ENCODE results near the gene WDR73. TPM values are rescaled to one million over a fixed set of nuclear protein-coding genes. Genes with fewer than 3 reads are reported as not detected.

Gene WDR73
- 12.9 and 14.3 TPM in 2 replicates for total RNA-seq

DNA sequence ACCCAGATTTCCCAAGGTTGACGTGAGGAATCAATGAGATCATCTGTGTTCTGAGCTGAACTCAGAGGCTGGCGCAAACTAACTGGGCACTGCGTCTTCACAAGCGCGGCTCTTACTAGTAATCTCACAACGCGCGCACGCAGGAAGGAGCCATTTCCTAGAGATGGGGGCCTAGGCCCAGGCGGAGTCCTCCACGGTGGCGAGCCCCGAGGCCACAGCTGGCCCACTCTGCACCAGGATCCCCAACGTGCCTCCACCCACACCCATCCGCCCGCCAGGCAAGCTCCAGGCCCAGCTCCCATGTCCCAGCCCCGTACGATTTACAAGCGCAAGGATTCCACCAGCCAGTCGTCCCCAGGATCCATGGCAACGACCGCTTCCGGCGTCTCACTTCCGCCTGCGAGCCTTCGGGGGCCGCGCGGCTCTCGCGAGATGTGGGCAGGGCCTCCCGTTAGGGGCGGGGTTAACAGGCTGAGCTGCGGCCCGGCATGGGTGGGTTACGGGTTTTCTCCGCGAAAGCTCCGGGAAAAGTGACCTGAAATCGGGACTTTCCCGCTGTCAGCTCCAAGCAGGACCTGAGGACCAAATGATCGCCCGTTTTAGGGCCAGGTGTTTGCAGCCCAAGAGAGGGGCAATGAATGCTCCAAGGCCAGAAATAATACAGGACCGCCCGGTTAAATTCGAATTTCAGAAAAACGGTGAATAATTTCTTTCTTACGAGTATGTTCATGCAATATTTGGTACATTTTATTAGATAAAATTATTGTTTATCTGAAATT lies at the start of gene WDR73:
WDR73 (minus strand) TSS at position 374 of the 779 bp plus-strand sequence; CDS start at position 365, 9 bp downstream.

DNA sequence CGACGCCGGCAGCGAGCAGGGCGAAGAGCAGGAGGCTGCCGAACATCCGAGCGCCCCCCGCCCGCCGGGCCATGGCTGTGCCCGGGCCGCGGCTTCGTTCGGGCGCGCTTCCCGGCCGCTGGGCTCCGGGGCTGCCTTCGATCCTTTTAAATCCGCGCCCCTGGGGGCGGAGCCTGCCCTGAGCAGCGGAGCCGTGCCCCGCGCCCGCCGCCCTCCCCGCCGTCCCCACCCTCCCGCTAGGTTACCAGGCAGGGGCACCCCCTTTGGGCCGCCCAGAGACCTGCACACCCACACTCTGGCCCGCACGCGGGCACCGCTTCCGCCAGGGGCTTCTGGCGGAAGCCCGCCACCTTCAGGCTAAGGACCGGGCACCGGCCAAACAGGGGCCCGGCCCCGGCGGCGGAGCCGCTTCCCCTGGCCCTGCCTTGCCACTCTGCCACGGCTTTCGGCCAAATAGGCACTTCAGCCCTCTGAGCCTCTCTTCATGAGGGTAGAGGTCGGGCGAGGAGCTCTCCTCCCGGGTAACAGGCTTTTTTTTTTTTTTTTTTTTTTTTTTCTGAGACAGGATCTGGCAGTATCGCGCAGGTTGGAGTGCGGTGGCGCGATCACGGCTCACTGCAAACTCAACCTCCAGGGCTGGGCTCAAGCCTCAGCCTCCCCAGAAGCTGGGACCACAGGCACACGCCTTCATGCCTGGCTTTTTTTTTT lies 4.2 kb upstream of the WDR73 start, which contains the start of gene NMB:
NMB (minus strand) TSS at position 120 of the 708 bp plus-strand sequence; CDS start at position 73, 47 bp downstream.

DNA sequence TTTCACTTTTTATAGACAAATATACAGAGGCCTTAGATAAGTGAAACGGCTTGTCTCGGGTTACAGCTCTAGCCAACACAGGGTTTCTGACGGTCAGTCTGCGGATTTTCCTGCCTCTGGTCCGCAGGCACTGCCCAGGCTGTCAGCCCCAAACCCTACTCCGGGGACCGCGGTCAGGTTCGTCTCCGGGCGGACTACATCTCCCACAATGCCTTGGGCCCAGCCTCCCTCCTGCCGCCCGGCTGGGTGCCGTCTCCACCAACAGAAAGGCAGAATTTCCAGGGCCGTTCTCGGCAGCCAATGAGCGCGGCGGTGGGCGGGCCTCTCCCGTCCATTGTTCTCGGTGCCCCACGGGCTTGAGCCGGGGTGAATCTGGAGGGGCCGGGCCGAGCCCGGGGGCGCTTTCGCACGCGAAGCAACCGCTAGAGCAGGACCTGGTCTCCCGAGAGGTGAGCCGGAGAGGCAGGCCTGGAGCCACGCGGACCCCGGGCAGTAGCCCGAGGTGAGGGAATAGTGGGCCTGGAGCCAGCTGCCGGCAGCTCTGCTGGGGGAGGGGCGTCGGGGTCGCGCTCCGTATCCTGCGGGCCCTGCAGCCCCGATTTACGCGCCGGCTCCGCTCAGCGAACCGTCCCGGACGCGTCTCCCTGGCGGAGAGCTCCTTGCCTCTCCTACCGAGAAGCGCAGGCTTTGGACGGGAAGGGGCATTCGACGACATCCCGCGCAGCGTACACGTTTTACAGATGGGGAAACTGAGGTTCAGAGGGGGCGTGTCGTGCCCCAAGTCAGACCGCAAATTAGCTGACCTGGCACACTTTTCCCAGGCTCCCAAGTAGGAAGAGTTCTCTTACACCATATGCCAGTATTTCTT lies 53.2 kb downstream of the WDR73 start, which contains the start of gene ZSCAN2:
ZSCAN2 (plus strand) TSS at position 323 of the 868 bp plus-strand sequence. CDS start 2,919 bp downstream, outside the sequence.

Other genes with a start within 250 kb of the WDR73 start
- gene ZSCAN2, start 53.3 kb downstream of the WDR73 start, total RNA-seq: 12.8 and 13.2 TPM in 2 replicates
- gene NMB, start 3.9 kb upstream of the WDR73 start, total RNA-seq: 11.9 and 12.1 TPM in 2 replicates
- 167 and 200 TPM in 2 replicates for gene SEC11A, start 61.9 kb upstream of the WDR73 start, total RNA-seq
- 5.4 and 5.5 TPM in 2 replicates for gene ZNF592, start 94.3 kb upstream of the WDR73 start, total RNA-seq
- 0.74 and 0.84 TPM in 2 replicates for gene ALPK3, start 163.1 kb upstream of the WDR73 start, total RNA-seq
- gene SLC28A1, start 230.4 kb upstream of the WDR73 start, total RNA-seq: not detected in 2 replicates

Measured in bronchus fibroblast of lung (primary cell).